HG03558 (cell line): Measurements from ENCODE around the gene SNAPC2.

Experiments used
- ATAC-seq: cut with Tn5 transposase; IDR thresholded peaks from one replicate; pipeline ENCODE4 v1.9.1; 2021; ENCODE audit warnings: moderate number of reproducible peaks; ENCODE audit not compliant: unreplicated experiment; ENCODE audit errors: extremely low read depth

SNAPC2 gene

DNA sequence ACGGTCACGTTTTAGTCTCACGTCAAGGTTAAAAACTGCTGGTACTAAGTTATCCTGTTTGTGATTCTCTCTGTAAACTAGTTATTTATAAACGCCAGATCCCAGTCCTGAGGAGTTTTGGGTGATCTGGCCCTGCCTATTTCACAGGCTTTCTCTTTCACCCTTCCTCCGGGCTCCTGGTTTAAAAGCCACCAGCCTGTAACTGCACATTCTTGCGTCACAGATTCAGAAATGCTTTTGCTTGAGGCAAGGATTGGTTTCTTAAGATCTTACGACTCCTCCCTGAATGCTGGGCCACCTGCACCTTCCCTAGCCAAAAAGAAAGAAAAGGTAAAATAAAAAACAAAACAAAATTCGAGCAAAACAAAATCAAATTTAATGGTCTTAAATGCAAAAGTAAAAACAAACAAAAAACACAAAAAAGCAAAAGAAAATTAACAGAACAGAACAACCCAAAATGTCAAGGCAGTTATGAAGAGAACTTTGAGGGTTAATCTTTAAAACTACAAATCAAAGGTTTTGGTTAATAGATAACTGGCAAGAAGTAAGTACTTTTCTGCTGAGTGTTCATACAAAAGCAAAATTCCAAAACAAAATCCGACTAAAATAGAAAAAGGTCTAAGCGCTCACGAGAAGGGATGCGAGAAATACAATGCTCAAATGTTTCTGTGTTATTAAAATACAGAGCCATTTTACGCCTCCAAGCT, 41.9 kb downstream of the SNAPC2 start:
- no peak for ATAC-seq

- ATAC-seq = no peak
These were observed 42.6 kb downstream of the SNAPC2 start for GRCh38 chr19:7962644-7963268.

DNA sequence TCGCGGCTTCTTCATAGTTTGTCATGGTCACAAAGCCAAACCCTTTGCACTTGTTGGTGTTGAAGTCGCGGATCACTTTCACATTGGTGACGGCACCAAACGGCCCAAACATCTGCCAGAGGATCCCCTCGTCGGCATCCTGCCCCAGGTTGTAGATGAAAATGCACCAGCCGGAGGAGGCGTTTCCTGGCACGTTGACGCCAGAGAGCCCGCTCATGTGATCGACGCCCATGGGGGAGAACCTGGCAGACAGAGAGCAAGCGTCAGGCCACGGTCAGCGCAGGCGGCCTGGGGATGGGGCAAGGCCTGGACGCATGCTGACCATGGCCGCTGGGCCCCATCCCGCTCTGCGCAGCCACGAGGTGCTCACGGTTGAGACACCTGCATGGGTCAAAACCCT, 43.4 kb downstream of the SNAPC2 start:
- no peak for ATAC-seq

DNA sequence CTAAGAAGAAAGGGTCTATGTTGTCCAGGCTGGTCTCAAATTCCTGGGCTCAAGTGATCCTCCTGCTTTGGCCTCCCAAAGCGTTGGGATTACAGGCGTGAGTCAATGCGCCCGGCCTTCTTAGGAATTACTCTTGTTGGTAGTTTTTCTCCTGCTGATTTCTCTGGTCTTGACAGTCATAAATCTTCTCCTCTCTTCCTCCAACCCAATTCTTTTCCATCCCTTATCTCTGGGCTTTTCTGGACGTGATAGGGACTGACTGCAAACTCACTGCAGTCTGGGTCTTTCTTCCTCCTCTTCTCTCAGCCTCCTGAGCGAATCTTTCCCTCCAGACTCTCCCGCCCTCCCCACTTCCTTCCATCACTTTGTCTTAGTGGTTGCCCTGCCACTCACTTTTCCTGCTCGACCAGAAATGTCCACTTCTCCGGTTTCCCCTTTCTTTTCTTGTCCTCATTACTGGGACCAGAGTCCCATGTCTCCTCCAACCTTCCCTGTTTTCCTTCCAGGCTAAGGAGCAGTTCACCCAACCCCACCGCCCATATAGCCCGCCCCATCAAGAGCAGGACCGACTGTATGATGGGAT, 45.2 kb downstream of the SNAPC2 start:
- no peak for ATAC-seq

GRCh38 chr19:7965921-7966665, 46.0 kb downstream of the SNAPC2 start:
- ATAC-seq = no peak

- ATAC-seq = no peak
These were observed 48.1 kb downstream of the SNAPC2 start for GRCh38 chr19:7968008-7968795.

DNA sequence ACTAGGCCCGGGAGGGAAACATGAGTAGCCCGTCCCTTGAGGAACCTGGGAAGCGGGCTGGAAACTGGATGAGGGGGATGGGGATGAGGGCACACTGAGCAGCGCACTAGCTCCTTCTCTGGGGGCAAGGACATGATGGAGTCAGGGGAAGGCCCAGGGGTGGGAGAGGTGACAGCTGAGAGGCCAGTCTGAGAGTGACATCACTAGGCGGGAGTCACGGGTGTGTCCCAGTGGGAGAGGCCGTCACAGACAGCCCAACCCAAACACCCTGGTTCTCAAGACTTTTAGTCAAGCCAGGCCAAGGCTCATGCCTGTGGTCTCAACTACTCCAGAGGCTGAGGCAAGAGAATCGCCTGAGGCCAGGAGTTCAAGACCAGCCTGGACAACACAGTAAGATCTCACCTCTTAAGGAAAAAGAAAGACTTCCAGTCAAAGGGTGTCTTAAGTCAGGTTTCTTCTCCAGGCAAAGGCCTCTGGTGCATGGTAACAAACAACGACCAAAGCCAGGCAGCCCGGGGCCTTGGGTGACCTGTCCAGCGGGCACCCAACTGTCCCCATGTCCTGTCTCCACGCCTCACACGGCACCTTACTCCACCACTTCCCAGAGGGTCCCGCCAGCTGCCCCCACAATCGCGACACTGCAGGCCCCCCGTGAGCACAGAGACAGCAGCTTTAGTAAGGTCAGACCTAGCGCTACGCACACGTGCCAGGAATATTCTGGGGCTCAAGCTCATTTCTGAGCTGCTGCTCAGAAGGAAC, 48.8 kb downstream of the SNAPC2 start:
- no peak for ATAC-seq

GRCh38 chr19:7969555-7969939, 49.4 kb downstream of the SNAPC2 start:
- ATAC-seq = no peak

DNA sequence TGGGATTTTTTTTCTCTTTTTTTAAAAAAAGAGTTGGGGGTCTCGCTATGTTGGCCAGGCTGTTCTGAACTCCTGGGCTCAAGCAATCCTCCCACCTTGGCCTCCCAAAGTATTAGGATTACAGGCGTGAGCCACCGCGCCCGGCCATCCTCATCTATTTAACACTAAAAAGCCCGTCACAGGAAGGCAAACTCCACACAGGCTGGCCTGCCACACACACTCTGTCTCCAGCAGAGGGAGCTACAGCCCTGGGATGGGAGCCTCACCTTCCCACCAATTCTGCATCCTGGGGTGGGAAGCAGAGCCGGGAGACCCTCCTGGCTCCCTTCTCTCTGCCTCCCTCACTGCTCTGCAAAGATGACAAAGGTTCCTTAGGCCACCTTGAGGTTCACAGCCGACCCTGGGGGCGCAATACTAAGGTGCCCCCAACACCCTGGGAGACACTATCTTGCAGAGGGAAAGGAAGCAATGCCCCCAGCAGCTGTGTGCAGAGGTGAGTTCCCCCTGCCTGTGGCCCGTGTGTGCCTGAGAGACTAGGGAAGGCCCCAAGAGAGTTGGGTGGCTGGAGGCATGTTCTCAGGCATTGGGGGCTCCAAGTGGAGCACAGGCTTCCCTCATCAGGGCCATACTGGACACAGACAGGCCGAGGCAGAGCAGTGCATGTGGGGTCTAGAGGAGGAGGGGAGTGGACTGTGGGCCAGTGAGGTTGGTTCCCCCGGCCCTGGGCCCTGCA, 50.7 kb downstream of the SNAPC2 start:
- no peak for ATAC-seq

- no peak for ATAC-seq
These were observed 51.7 kb downstream of the SNAPC2 start for GRCh38 chr19:7971553-7972520.
